VCaP (cell line): ENCODE measurements around the gene MYLK.
A peak's percentile ranks its signal among the peaks of the same experiment; 100 is the strongest.

Source experiments
- H3K27ac ChIP-seq: fragments of 450-650 bp; 2 replicates; pipeline ENCODE4 v1.5.1; 2017
- CTCF ChIP-seq: fragments of 450-650 bp; conservative IDR thresholded peaks from 2 replicates; pipeline ENCODE4 v1.5.1; 2017; ENCODE audit warnings: mild to moderate bottlenecking, moderate library complexity

The MYLK gene

GRCh38 chr3:123841476-123842238 is 42.5 kb downstream of the MYLK start:
- no peak for TF ChIP-seq CTCF
- H3K27ac ChIP-seq, result no peak overlapping the region

- no peak for TF ChIP-seq CTCF
- no peak overlapping the region for H3K27ac ChIP-seq
Measured at GRCh38 chr3:123840961-123841360, 43.2 kb downstream of the MYLK start.

GRCh38 chr3:123837858-123838257 is 46.3 kb downstream of the MYLK start:
- no peak for TF ChIP-seq CTCF
- no peak overlapping the region for H3K27ac ChIP-seq

- no peak overlapping the region for H3K27ac ChIP-seq
- TF ChIP-seq CTCF, result no peak
Measured at GRCh38 chr3:123834631-123835030, 49.5 kb downstream of the MYLK start.

GRCh38 chr3:123833398-123833785 is 50.7 kb downstream of the MYLK start:
- no peak overlapping the region for H3K27ac ChIP-seq
- no peak for TF ChIP-seq CTCF

- H3K27ac ChIP-seq, result no peak overlapping the region
- no peak for TF ChIP-seq CTCF
Measured at GRCh38 chr3:123832692-123833397, 51.3 kb downstream of the MYLK start.

GRCh38 chr3:123831420-123831819 is 52.7 kb downstream of the MYLK start:
- peak overlapping the region; percentile 45 for H3K27ac ChIP-seq
- no peak for TF ChIP-seq CTCF
